Karpas-422 (cell line): ENCODE results near the gene ROR1. TPM values are rescaled to one million over a fixed set of nuclear protein-coding genes. Genes with fewer than 3 reads are reported as not detected.

Experiments
- DNase-seq: peaks from one replicate; pipeline ENCODE4 v3.0.0-alpha.2; 2015
- H2AFZ ChIP-seq: fragments of 200-600 bp; sonication (generic); 2 replicates; pipeline ENCODE4 v1.6.1; 2014; ENCODE audit warnings: antibody characterized with exemption, low read length, mixed read lengths
- H3K27ac ChIP-seq: fragments of 200-600 bp; sonication (generic); 2 replicates; pipeline ENCODE4 v1.5.1; 2014; ENCODE audit warnings: mild to moderate bottlenecking, low read length, moderate library complexity
- H3K27me3 ChIP-seq: fragments of 200-600 bp; sonication (generic); 2 replicates; pipeline ENCODE4 v1.6.1; 2014; ENCODE audit warnings: low read length, mixed read lengths
- H3K36me3 ChIP-seq: fragments of 200-600 bp; sonication (generic); 2 replicates; pipeline ENCODE4 v1.6.1; 2014; ENCODE audit warnings: low read length, mixed read lengths; ENCODE audit not compliant: insufficient read depth
- H3K4me1 ChIP-seq: fragments of 200-600 bp; sonication (generic); 2 replicates; pipeline ENCODE4 v1.6.1; 2014; ENCODE audit warnings: mild to moderate bottlenecking, low read length, mixed read lengths
- H3K4me2 ChIP-seq: fragments of 200-600 bp; sonication (generic); 2 replicates; pipeline ENCODE4 v1.6.1; 2014; ENCODE audit warnings: low read length, low read depth, mild to moderate bottlenecking; ENCODE audit not compliant: poor library complexity, severe bottlenecking
- H3K4me3 ChIP-seq: fragments of 200-600 bp; sonication (generic); 2 replicates; pipeline ENCODE4 v1.5.1; 2014; ENCODE audit warnings: mild to moderate bottlenecking, antibody characterized with exemption, low read length, mixed read lengths
- H3K79me2 ChIP-seq: fragments of 200-600 bp; sonication (generic); 2 replicates; pipeline ENCODE4 v1.6.1; 2014; ENCODE audit warnings: mild to moderate bottlenecking, low read length, mixed read lengths
- H3K9ac ChIP-seq: fragments of 200-600 bp; sonication (generic); 2 replicates; pipeline ENCODE4 v1.6.0; 2014; ENCODE audit warnings: low read length
- H3K9me2 ChIP-seq: fragments of 200-600 bp; sonication (generic), shearing (Covaris generic); replicated peaks from 2 replicates; pipeline ENCODE4 v1.6.0; 2014; ENCODE audit warnings: mild to moderate bottlenecking, low read length, moderate library complexity; ENCODE audit not compliant: insufficient read depth
- H3K9me3 ChIP-seq: fragments of 300-700, 200-600 bp; sonication (generic); 2 replicates; pipeline ENCODE4 v1.6.1; 2014; ENCODE audit warnings: low read length, mixed read lengths
- H4K20me1 ChIP-seq: fragments of 200-600 bp; sonication (generic); 2 replicates; pipeline ENCODE4 v1.6.1; 2014; ENCODE audit warnings: mild to moderate bottlenecking, antibody characterized with exemption, low read length, low read depth; ENCODE audit not compliant: insufficient read depth
- total RNA-seq: library from RNA; depleted of rRNA; stranded (reverse); fragments of >200 nt; shearing (Covaris generic); gene quantifications from 2 replicates; pipeline ENCODE4 v1.2.3, GENCODE V29; 2014; ENCODE audit warnings: low replicate concordance

Gene ROR1
- total RNA-seq, 1 experiment from 2014 or later = not detected

- Histone ChIP-seq H3K27me3 (no peaks in the 10 kb centered on the region), H3K36me3 (no peaks in the 10 kb centered on the region), H3K9ac (no peak overlapping the region), H3K4me2 (no peak overlapping the region), H3K4me1 (no peaks in the 10 kb centered on the region), H3K79me2 (no peaks in the 10 kb centered on the region), H2AFZ (no peak overlapping the region), H3K4me3 (no peak overlapping the region), H3K9me2 (no peaks in the 10 kb centered on the region), H3K27ac (no peak overlapping the region), H4K20me1 (no peaks in the 10 kb centered on the region), H3K9me3 (no peaks in the 10 kb centered on the region)
- no peak for DNase-seq
Observed at GRCh38 chr1:63772876-63773275, 941 bp upstream of the ROR1 start.

GRCh38 chr1:63773496-63773814 lies 362 bp upstream of the ROR1 start:
- Histone ChIP-seq H3K27ac (no peak overlapping the region), H3K36me3 (no peaks in the 10 kb centered on the region), H3K9ac (no peak overlapping the region), H3K79me2 (no peaks in the 10 kb centered on the region), H2AFZ (no peak overlapping the region), H4K20me1 (no peaks in the 10 kb centered on the region), H3K4me1 (no peaks in the 10 kb centered on the region), H3K9me3 (no peaks in the 10 kb centered on the region), H3K4me3 (no peak overlapping the region), H3K9me2 (no peaks in the 10 kb centered on the region), H3K27me3 (no peaks in the 10 kb centered on the region), H3K4me2 (no peak overlapping the region)
- no peak for DNase-seq

- Histone ChIP-seq H3K36me3 (no peaks in the 10 kb centered on the region), H3K27ac (no peak overlapping the region), H4K20me1 (no peaks in the 10 kb centered on the region), H3K4me3 (no peak overlapping the region), H2AFZ (no peak overlapping the region), H3K4me2 (no peak overlapping the region), H3K9ac (no peak overlapping the region), H3K9me3 (no peaks in the 10 kb centered on the region), H3K4me1 (no peaks in the 10 kb centered on the region), H3K79me2 (no peaks in the 10 kb centered on the region), H3K27me3 (no peaks in the 10 kb centered on the region), H3K9me2 (no peaks in the 10 kb centered on the region)
- no peak for DNase-seq
Observed at GRCh38 chr1:63774617-63775417, 1.0 kb downstream of the ROR1 start.

GRCh38 chr1:63775418-63776127 lies 1.8 kb downstream of the ROR1 start:
- H3K79me2 ChIP-seq = no peaks in the 10 kb centered on the region
- no peaks in the 10 kb centered on the region for H3K27me3 ChIP-seq
- no peak overlapping the region for H3K9ac ChIP-seq
- no peak for DNase-seq
- no peak overlapping the region for H3K27ac ChIP-seq
- H3K4me1 ChIP-seq = no peaks in the 10 kb centered on the region
- H3K4me2 ChIP-seq = no peak overlapping the region
- no peak overlapping the region for H2AFZ ChIP-seq
- H4K20me1 ChIP-seq = no peaks in the 10 kb centered on the region
- H3K9me2 ChIP-seq = no peaks in the 10 kb centered on the region
- no peaks in the 10 kb centered on the region for H3K9me3 ChIP-seq
- H3K4me3 ChIP-seq = no peak overlapping the region
- H3K36me3 ChIP-seq = no peaks in the 10 kb centered on the region

GRCh38 chr1:63777286-63777685 lies 3.5 kb downstream of the ROR1 start:
- Histone ChIP-seq H3K27ac (no peak overlapping the region), H3K27me3 (no peaks in the 10 kb centered on the region), H4K20me1 (no peaks in the 10 kb centered on the region), H3K4me2 (no peak overlapping the region), H2AFZ (no peak overlapping the region), H3K79me2 (no peaks in the 10 kb centered on the region), H3K36me3 (no peaks in the 10 kb centered on the region), H3K4me1 (no peaks in the 10 kb centered on the region), H3K4me3 (no peak overlapping the region), H3K9me2 (no peaks in the 10 kb centered on the region), H3K9ac (no peak overlapping the region), H3K9me3 (no peaks in the 10 kb centered on the region)
- no peak for DNase-seq

DNA sequence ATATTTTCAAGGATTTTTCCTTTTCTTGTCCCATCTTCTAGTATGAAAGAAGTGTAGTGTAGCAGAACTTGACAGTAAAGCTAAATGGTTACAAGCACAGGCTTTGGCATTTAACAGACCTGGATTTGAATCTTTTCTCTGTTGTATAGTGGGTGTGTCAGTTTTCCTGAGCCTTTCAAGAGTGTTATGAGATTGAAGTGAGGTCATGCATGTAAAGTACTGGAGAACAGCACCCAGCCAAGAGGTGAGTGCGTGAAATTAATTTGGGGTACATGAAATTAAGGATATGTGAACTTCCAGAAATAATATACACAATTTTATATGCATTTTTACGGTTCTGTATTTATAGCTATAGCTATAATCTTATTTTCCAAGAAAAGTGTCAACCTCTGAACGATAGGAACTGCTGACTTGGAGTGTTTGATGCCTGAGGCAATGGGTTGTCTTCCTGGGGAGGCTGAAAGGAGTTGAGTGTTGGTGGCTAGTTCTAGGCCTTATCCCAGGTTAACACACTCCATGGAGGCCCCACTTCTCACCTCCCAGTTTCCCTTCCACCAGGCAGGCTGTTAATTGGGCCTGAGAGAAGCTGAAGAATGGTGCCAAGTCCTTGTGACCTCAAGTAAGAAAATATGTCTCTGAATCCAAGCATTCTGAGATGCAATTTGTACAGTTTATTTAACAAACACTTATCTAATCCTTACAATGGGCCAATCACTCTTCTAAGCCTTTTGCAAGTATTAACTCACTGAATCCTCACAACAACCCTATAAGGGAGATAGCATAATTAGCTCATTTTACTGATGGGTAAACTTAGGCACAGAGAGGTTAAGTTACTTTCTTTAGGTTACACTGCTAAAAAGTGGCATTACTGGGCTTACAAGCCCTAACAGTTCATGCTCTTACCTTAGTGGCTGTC lies 4.4 kb downstream of the ROR1 start:
- H3K9me2 ChIP-seq = no peaks in the 10 kb centered on the region

DNA sequence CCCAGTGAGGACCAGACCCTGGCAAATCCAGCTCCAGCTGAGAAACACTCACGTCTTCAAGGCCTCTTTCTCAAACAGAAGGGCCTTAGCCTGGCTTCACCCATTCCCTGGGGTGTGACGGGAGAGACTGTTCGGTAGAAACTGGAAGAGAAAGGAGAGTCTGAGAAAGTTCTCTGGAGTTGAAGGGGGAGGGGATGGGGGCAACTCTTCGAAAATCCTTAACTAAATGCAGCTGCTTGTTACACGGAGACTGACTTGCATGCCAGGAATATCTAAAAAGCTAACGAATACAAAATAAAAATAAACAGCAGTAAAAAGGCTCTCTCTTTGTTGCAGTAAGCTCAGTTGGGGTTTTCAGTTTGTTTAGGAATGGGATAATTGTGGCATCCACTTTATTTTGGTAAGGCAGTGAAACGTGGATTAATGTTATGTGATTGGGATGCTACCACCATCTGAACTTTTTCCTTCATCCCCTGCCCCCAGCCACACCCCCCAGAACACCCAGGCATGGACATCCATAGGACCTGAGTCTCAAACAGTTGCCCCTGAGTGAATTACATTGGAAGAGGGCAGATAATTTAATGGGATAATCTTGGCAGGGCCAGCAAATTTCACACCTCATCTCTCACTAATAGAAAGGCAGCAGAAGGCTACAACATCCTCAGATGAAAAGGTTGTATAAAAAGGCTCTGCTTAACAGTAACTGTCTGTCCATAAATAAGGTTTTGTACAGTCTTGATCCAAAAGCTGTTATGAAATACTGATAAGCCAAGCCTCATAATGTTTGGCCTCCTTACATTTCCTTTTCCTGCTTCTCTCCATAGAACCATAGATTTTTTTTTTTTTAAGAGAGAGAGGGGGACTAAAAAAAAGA lies 5.8 kb downstream of the ROR1 start:
- DNase-seq = no peak
- H3K4me3 ChIP-seq = no peak overlapping the region
- no peaks in the 10 kb centered on the region for H4K20me1 ChIP-seq
- H3K27ac ChIP-seq = no peak overlapping the region
- no peak overlapping the region for H3K9ac ChIP-seq
- no peaks in the 10 kb centered on the region for H3K9me2 ChIP-seq
- H3K9me3 ChIP-seq = no peaks in the 10 kb centered on the region
- H3K4me2 ChIP-seq = no peak overlapping the region
- no peaks in the 10 kb centered on the region for H3K36me3 ChIP-seq
- no peaks in the 10 kb centered on the region for H3K79me2 ChIP-seq
- no peaks in the 10 kb centered on the region for H3K4me1 ChIP-seq
- H2AFZ ChIP-seq = no peak overlapping the region
- no peaks in the 10 kb centered on the region for H3K27me3 ChIP-seq

More for the DNA sequence above, 4.4 kb downstream of the ROR1 start:
- no peak overlapping the region for H3K4me3 ChIP-seq
- H3K27me3 ChIP-seq = no peaks in the 10 kb centered on the region
- H3K27ac ChIP-seq = no peak overlapping the region
- H4K20me1 ChIP-seq = no peaks in the 10 kb centered on the region
- H3K4me2 ChIP-seq = no peak overlapping the region
- no peaks in the 10 kb centered on the region for H3K79me2 ChIP-seq
- H2AFZ ChIP-seq = no peak overlapping the region
- no peak overlapping the region for H3K9ac ChIP-seq
- H3K4me1 ChIP-seq = no peaks in the 10 kb centered on the region
- H3K9me3 ChIP-seq = no peaks in the 10 kb centered on the region
- DNase-seq = no peak
- no peaks in the 10 kb centered on the region for H3K36me3 ChIP-seq
